LNCaP clone FGC (cell line): Measurements from ENCODE around the gene RHOT2.

Source experiments
- DNase-seq: peaks from one replicate; pipeline ENCODE4 v3.0.0-alpha.2; 2011; ENCODE audit warnings: low read depth
- H3K4me3 ChIP-seq: 2 replicates; pipeline ENCODE4 v1.5.1; 2011; ENCODE audit warnings: mild to moderate bottlenecking, low read depth, low read length, control low read depth
- TF ChIP-seq, protein P1 (sequence below): IDR thresholded peaks from 2 replicates; pipeline ENCODE4 v1.5.1; 2012; ENCODE audit warnings: mild to moderate bottlenecking; ENCODE audit not compliant: control insufficient read depth, insufficient read depth; ENCODE audit errors: extremely low read depth

RHOT2 gene

DNA sequence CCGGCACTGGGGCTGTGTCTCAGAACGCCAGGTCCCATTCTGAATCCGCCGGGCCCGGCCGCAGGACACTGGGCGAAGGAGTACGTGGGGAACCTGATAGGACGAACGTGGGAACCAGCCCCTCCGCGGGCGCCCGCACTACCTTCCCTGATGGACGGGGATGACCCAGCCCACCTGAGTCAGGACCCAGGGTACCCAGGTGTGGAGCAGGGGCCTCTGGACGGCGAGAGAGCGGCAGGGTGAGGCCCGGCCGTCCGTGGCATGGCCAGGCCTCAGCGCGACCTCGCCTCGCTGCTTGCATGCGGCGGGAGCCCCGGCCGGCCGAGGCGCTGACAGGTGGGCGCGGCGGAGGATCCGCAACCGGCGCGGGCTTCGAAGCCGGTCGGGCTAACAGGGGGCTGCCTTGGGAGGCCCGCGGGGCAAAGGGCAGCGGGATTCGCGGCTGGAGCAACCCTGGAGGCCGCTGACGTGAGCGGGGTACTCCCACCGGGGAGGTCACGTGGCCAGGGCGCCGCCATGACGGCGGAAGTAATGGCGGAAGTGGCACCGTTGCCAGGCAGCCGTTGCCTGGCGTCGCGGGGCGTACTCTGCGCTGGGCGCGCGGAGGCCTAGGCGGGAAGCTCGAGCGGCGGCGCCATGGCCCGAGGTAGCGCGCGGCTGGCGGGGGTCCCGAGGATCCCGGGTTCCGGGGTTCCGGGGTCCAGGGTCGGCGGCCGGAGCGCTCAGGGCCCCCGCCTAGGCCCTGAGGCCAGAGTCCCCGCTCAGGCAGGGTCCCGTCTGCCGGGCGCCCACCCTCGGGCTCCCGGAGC lies 18.9 kb upstream of the RHOT2 start, which contains the start of gene WDR90:
Gene WDR90 (plus strand): TSS at position 585 of the 809 bp plus-strand sequence. CDS start 52 bp downstream, at position 637.
- peak; percentile 86 for DNase-seq
- H3K4me3 ChIP-seq = peak within 1 kb of the TSS; percentile 75
- TF ChIP-seq, protein P1, sequence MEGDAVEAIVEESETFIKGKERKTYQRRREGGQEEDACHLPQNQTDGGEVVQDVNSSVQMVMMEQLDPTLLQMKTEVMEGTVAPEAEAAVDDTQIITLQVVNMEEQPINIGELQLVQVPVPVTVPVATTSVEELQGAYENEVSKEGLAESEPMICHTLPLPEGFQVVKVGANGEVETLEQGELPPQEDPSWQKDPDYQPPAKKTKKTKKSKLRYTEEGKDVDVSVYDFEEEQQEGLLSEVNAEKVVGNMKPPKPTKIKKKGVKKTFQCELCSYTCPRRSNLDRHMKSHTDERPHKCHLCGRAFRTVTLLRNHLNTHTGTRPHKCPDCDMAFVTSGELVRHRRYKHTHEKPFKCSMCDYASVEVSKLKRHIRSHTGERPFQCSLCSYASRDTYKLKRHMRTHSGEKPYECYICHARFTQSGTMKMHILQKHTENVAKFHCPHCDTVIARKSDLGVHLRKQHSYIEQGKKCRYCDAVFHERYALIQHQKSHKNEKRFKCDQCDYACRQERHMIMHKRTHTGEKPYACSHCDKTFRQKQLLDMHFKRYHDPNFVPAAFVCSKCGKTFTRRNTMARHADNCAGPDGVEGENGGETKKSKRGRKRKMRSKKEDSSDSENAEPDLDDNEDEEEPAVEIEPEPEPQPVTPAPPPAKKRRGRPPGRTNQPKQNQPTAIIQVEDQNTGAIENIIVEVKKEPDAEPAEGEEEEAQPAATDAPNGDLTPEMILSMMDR = no peak

DNA sequence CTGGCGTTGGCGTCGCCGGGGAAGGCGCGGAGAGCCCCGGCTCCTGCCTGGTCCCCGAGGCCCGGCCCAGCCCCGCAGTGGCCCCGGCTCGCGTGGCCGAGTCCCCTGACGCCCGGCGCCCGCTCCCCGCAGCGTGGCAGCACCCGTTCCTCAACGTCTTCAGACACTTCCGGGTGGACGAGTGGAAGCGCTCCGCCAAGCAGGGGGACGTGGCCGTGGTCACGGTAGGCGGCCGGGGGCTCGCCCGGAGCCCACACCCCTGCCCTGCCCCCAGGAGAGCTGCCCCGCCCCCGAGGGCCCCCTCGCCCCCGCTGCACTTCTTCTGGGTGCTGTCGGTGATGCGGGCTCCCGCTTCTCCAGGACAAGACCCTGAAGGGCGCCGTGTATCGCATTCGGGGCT lies 18.3 kb upstream of the RHOT2 start:
- H3K4me3 ChIP-seq = peak overlapping the region; percentile 75
- no peak for DNase-seq

DNA sequence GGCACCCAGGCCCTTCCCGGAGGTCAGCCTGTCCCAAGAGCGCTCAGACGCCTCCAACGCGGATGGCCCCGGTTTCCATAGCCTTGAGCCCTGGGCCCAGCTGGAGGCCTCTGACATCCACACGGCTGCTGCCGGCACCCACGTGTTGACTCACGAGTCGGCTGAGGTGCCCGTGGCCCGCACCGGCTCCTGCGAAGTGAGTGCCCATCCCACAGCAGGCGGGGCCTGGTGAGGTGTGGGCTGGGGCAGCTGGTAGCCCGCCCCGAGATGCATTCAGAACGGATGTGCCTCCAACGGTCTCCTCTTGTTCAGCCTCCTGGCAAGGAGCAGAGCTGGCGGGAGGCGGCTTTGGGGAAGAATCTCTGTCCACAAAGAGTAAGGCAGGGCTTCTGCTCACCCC lies 16.1 kb upstream of the RHOT2 start:
- TF ChIP-seq, protein P1 = no peak
- no peak overlapping the region for H3K4me3 ChIP-seq
- DNase-seq = no peak

More for the DNA sequence above, 18.3 kb upstream of the RHOT2 start:
- TF ChIP-seq, protein P1 = no peak

DNA sequence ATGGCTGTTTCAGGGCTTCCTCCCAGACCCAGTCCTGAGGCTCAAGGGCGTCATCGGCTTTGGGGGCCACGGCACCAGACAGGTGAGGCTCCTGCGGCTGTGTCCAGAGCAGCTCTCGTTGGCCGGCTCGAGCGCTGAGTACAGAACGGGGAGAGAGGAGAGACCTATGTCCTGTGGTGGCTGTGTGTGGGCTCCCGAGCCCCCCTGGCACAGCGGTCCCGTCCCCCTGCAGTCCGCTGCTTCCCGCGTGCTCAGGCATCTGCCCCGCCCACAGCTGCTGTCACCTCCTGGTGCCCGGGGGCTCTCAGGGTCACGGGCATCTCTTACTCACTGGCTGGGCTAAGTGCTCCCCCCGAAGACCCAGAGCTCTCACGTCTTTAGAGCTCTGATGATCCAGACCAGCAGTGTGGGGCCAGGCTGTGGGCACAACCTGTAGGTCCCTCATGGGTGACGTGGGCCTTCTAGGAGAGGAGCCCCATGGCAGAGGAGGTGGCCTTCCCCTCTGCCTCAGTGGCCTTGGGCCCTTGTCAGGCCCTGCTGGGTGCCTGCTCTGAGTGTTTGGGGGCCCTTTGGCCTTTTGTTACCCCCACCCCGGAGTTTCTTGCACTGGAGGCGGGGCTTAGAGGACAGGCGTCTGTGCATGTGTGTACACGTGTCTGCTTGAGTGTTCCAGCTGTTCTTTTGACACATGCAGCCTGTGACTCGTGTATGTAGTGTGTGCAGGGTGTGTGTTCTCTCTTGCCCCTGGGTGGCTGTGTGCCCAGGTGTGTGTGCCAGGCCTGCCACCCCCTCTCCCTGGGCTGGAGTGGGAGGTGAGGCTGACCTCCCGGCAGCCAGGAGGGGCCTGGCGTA lies 15.3 kb upstream of the RHOT2 start:
- TF ChIP-seq, protein P1 = no peak
- no peak for DNase-seq
- H3K4me3 ChIP-seq = no peak overlapping the region

DNA sequence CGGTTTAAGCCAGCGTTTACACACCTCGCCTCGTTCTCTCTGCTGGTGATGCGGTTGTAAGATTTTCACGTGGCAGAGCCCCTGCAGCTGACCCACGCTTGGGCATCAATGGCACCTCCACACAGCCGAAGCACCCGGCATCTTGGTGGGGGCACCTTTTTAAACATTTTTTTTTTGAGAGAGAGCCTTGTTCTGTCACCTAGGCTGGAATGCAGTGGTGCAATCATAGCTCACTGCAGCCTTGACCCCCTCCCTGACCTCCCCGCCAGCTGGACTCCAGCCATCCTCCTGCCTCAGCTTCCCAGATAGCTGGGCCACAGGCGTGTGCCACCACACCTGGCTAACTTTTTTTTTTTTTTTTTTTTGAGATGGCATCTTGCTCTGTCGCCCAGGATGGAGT lies 13.9 kb upstream of the RHOT2 start:
- no peak for DNase-seq
- TF ChIP-seq, protein P1 = no peak
- no peak overlapping the region for H3K4me3 ChIP-seq

DNA sequence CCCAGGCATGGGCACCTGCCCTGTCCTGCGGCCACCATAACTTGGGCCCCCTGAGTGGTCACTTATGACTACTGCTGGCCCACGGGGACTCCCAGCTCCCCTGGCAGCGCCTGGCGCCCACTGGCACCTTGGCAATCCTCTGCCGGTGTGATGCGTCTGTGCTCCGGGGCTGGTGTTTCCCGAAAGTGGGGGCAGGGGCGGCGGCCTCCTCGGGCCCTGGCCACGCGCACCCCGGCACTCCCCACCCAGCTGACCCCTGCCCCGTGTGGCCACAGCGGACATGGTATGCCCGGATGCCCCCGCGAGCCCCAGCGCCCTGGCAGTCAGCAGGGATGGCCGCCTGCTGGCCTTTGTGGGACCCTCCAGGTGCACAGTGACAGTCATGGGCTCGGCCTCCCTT lies 10.4 kb upstream of the RHOT2 start:
- DNase-seq = no peak
- TF ChIP-seq, protein P1 = no peak
- no peak overlapping the region for H3K4me3 ChIP-seq
